Measurements from ENCODE around the gene IL1F10. TPM values are rescaled to one million over a fixed set of nuclear protein-coding genes. Genes with fewer than 3 reads are reported as not detected.

Gene IL1F10
- total and polyA plus RNA-seq, 2 of the 13 experiments (the other 11 are each of a cell fraction or from before 2014, with no cell fraction given) = not detected

GRCh38 chr2:113073325-113073834, 5.6 kb downstream of the IL1F10 start (continued):
- TF ChIP-seq AKNA (CRISPR knock-in tag; IDR thresholded peaks at IDR 0.05; ENCODE audit: borderline replicate concordance) (no peak), MEIS2 (CRISPR knock-in tag; IDR thresholded peaks at IDR 0.05) (no peak), ZNF670 (CRISPR knock-in tag; IDR thresholded peaks at IDR 0.05; ENCODE audit: borderline replicate concordance) (no peak), ZFP62 (CRISPR knock-in tag; IDR thresholded peaks at IDR 0.05) (no peak), SKIL (CRISPR knock-in tag; IDR thresholded peaks at IDR 0.05; ENCODE audit: borderline replicate concordance) (no peak), ZFP1 (CRISPR knock-in tag; IDR thresholded peaks at IDR 0.05) (no peak)

Data from HepG2 (cell line).